PFSK-1 (cell line): Measurements from ENCODE around the gene IDH3A.
A peak's percentile ranks its signal among the peaks of the same experiment; 100 is the strongest.

Experiments
- FOXP2 ChIP-seq: optimal IDR thresholded peaks from 2 replicates; pipeline ENCODE3; 2011; ENCODE audit warnings: borderline replicate concordance, control low read depth, inconsistent platforms; ENCODE audit not compliant: insufficient read depth; ENCODE audit errors: extremely low read length, extremely low read depth
- POLR2AphosphoS5 ChIP-seq: IDR thresholded peaks from 2 replicates; pipeline ENCODE4 v1.6.1; 2012; ENCODE audit warnings: low read depth, mild to moderate bottlenecking, control low read depth, low read length, moderate library complexity
- SIN3A ChIP-seq: IDR thresholded peaks from 2 replicates; pipeline ENCODE4 v1.6.1; 2012; ENCODE audit warnings: mild to moderate bottlenecking, low read length, moderate library complexity, borderline replicate concordance; ENCODE audit not compliant: insufficient read depth
- TAF1 ChIP-seq: IDR thresholded peaks from 2 replicates; pipeline ENCODE4 v1.6.1; 2012; ENCODE audit warnings: low read length, control low read depth, borderline replicate concordance; ENCODE audit not compliant: insufficient read depth
- TF ChIP-seq, protein P1 (sequence below), 2 experiments: IDR thresholded peaks; 2 replicates each; pipeline versions ENCODE4 v1.6.1 to v1.8.0; 2011 to 2012; ENCODE audit warnings: low read depth in 2 of 2, low read length in 2 of 2, control low read depth in 1 of 2, inconsistent platforms in 1 of 2, mild to moderate bottlenecking in 1 of 2, moderate library complexity in 1 of 2; ENCODE audit not compliant: insufficient read depth in 1 of 2

IDH3A gene

DNA sequence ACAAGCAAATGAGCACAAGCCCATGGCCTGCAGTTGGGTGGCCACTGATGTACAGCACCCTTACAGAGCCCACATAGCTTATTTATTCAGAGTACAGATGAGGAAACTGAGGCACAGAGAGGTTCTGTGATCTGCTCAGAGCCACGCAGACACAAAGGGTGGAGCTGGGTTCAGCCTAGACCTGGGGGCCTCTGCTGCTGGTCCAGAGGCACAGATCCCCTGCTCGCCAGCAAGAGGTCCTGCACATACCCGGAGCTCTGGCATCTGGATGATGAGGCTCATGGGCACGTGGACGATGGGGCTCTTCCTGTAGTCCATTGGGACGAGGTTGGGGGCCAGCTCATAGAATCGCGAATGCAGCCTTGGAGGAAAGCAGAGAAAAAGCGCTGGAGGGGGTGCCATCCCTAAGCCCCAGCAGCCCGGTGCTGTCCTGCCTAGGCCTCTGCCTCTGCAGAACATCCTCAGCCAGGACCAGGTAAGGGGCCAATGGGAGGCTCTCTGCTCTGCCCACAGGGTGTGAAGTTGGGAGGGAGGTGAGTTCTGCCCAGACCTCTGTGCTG, 38.2 kb upstream of the IDH3A start:
- TF ChIP-seq FOXP2 (no peak), POLR2AphosphoS5 (no peak), TAF1 (no peak), SIN3A (no peak)
- TF ChIP-seq, protein P1, sequence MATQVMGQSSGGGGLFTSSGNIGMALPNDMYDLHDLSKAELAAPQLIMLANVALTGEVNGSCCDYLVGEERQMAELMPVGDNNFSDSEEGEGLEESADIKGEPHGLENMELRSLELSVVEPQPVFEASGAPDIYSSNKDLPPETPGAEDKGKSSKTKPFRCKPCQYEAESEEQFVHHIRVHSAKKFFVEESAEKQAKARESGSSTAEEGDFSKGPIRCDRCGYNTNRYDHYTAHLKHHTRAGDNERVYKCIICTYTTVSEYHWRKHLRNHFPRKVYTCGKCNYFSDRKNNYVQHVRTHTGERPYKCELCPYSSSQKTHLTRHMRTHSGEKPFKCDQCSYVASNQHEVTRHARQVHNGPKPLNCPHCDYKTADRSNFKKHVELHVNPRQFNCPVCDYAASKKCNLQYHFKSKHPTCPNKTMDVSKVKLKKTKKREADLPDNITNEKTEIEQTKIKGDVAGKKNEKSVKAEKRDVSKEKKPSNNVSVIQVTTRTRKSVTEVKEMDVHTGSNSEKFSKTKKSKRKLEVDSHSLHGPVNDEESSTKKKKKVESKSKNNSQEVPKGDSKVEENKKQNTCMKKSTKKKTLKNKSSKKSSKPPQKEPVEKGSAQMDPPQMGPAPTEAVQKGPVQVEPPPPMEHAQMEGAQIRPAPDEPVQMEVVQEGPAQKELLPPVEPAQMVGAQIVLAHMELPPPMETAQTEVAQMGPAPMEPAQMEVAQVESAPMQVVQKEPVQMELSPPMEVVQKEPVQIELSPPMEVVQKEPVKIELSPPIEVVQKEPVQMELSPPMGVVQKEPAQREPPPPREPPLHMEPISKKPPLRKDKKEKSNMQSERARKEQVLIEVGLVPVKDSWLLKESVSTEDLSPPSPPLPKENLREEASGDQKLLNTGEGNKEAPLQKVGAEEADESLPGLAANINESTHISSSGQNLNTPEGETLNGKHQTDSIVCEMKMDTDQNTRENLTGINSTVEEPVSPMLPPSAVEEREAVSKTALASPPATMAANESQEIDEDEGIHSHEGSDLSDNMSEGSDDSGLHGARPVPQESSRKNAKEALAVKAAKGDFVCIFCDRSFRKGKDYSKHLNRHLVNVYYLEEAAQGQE (IDR thresholded peaks at IDR 0.05; ENCODE audit: insufficient read depth in 1 of 2, low read depth in 2 of 2, low read length in 2 of 2), result no peak

DNA sequence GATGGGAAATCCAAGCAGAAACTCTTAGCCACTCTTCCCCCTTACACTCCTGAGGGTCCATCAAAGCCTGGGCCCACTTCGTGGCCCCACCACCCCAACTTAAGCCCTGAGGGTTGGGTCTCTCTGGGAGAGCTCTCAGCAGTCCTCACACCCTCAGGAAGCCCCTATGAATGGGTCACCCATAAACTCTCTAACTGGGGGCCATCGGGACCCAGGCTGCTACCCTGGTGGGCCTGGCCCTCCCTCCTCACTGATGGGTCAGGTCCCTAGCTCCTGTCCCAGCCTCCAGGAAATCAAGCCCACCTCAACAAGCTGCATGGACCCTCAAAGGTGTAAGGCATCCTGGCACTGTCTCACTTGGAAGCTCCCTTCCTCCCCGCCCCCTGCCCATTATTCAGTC, 37.4 kb upstream of the IDH3A start:
- no peak for TF ChIP-seq SIN3A
- no peak for TF ChIP-seq FOXP2
- TF ChIP-seq, protein P1 (IDR thresholded peaks at IDR 0.05; ENCODE audit: insufficient read depth in 1 of 2, low read depth in 2 of 2, low read length in 2 of 2), result no peak
- TF ChIP-seq POLR2AphosphoS5, result no peak
- TF ChIP-seq TAF1, result no peak

DNA sequence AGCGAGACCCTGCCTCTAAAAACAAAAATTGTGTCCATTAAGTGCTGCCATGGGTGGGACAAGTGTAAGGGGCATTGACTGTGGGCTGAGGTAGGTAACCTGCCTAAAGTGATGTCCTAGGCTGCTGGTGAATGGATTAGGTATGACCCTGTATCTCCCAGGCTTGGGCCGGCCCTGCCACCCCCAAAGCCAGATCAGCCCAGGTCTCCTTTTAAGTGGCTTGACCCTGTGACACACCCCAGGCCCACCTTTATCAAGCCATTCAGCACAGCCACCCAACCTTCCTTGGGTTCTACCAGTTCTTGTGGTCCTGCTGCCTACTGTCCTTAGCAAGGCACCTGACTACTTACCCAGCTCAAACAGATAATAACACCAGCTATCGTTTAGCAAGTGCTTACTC, 36.6 kb upstream of the IDH3A start:
- no peak for TF ChIP-seq SIN3A
- TF ChIP-seq FOXP2, result no peak
- TF ChIP-seq POLR2AphosphoS5, result no peak
- TF ChIP-seq TAF1, result no peak
- TF ChIP-seq, protein P1 (IDR thresholded peaks at IDR 0.05; ENCODE audit: insufficient read depth in 1 of 2, low read depth in 2 of 2, low read length in 2 of 2), result no peak

DNA sequence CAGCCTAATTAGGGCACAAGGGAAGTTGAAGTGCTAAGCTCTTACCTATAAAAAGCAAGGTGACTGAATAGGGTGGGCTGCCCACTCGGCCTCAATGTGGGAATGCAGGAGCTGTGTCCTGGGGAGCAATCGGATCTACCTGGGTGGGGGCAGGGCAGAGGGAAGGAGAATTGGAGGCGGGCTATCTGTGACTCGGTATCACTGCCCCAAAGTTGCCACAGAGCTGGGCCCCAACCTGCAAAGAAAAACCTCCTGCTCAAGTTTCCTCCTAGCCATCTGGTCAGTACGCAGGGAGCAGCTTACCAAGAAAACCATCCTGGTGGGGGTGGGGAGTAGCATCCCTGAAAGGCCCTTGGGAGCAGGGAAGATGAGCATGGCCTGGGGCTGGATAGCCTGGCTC, 28.6 kb upstream of the IDH3A start:
- TF ChIP-seq, protein P1 (IDR thresholded peaks at IDR 0.05; ENCODE audit: insufficient read depth in 1 of 2, low read depth in 2 of 2, low read length in 2 of 2), result no peak
- no peak for TF ChIP-seq TAF1

DNA sequence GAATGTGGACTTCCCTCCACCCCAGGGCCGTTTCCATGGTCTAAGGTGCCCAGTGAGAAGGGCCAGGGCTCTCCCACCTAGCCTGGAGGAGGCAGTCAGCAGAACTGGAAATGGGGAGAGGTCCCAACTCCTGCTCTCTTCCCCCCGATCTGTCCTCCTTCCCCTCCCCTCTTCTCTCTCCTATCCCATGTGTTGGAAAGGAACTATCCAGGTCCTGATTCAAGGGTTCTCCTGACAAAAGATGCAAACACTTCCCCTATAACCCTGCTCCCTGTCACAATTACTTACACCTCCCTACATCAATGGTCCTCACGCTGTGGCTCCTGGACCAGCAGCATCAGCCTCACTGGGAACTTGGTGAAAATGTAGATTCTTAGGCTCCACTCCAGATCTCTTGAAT, 23.9 kb upstream of the IDH3A start:
- no peak for TF ChIP-seq TAF1
- TF ChIP-seq POLR2AphosphoS5, result no peak
- TF ChIP-seq, protein P1 (IDR thresholded peaks at IDR 0.05; ENCODE audit: insufficient read depth in 1 of 2, low read depth in 2 of 2, low read length in 2 of 2), result peak; percentile 14 to 75; a peak in 1 of 4 replicates
